ENCODE data around the gene SRRM1.
"Not testable (repeated sequence)": the region's sequence is repeated elsewhere in the genome, so short reads cannot be mapped to it uniquely, and the experiment has no call there.

SRRM1 gene

DNA sequence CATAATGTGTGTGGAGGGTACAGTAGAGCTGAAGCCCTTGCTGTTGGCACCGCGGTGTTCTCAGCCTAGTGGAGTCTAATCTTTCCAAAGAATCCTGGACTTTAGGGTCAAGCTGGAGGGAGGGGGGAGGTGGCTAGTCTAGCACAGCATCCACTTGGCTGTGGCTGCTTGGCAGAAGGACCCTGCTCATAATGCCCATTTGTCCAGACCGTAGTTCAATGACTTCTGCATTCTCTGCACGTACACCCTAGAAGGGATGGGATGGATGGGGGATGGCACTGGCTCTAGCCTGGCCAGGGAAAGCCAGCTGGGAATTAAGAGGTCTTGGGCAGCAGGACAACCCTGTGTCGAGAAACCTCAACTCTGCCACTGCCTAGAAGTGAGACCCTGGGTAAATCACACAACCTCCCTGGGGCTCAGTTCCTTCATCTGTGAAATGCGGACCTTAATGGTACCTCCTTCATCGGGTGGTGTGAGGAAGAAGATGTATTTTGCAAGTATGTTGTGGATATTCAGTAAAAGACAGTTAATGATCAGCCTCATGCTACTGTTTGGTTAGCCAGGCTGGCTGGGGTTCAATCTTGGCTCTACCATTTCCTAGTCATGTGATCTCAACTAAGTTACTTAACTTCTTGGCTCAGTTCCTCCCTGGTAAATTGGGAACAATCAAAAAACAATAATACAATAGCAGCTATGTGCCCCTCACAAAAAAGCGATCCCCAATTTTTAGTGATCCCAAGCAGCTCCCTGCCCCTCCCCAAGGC lies 75.0 kb downstream of the SRRM1 start:
- no peak for DNase-seq

DNA sequence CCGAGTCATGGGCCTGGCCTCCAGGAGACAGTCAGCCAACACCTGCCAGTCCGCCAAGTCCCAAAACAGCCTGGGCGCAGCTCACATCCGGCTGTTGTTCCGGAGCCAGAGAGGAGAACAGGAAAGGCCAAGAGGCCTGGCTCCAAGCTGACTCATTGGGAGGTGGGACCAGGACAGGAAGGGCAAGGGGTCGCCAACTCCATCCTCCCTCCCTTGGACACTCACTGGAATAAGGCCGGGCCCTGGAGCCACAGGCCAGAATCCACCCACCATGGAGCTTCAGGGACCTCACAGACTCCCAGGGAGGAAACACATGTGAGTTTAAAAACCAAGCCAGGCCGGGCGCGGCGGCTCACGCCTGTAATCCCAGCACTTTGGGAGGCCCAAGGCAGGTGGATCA lies 77.0 kb downstream of the SRRM1 start:
- DNase-seq = no peak

DNA sequence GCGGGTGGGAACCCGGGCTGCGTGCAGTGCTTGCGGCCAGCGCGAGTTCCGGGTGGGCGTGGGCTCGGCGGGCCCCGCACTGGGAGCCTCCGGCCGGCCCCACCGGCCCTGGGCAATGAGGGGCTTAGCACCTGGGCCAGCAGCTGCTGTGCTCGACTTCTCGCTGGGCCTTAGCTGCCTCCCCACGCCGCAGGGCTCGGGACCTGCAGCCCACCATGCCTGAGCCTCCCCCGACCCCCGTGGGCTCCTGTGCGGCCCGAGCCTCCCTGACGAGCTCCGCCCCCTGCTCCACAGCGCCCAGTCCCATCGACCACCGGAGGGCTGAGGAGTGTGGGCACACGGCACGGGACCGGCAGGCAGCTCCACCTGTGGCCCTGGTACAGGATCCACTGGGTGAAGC lies 78.4 kb downstream of the SRRM1 start:
- DNase-seq = no peak

DNA sequence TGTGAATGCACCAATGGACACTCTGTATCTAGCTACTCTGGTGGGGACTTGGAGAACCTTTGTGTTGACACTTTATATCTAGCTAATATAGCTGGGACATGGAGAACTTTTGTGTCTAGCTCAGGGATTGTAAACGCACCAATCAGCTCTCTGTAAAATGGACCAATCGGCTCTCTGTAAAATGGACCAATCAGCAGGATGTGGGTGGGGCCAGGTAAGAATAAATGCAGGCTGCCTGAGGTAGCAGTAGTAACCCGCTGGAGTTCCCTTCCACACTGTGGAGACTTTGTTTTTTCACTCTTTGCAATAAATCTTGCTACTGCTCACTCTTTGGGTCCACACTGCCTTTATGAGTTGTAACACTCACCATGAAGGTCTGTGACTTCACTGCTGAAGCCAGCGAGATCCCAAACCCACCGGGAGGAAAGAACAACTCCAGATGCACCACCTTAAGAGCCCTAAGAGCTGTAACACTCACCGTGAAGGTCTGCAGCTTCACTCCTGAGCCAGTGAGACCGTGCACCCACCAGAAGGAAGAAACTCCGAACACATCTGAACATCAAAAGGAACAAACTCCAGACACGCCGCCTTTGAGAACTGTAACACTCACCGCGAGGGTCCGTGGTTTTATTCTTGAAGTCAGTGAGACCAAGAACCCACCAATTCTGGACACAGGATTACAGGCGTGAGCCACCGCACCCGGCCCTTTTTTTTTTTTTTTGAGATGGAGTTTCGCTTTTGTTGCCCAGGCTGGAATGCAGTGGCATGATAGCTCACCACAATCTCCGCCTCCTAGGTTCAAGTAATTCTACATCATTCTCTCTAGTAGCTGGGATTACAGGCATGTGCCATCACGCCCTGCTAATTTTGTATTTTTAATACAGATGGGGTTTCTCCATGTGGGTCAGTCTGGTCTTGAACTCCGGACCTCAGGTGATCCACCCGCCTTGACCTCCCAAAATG lies 79.3 kb downstream of the SRRM1 start:
- DNase-seq = not testable (repeated sequence)

Data from NCI-H2107 (cell line).